Esophagus mucosa (tissue), 1 donor: ENCODE data around the gene PDZK1IP1. TPM values are rescaled to one million over a fixed set of nuclear protein-coding genes. Genes with fewer than 3 reads are reported as not detected.
A peak's percentile ranks its signal among the peaks of the same experiment; 100 is the strongest.
"Not testable (repeated sequence)": the region's sequence is repeated elsewhere in the genome, so short reads cannot be mapped to it uniquely, and the experiment has no call there.

Experiments used
- ATAC-seq: fragments of 200-7000 bp; cut with Tn5 transposase; one replicate; pipeline ENCODE4 v1.9.1; 2020
- total RNA-seq: library from RNA; stranded (reverse); gene quantifications from one replicate; pipeline ENCODE4 v1.2.4, GENCODE V29; 2023
- donor health status: DM: yes; HTN: yes; CAD: no.

Gene PDZK1IP1
- total RNA-seq, 1 donor from 2014 or later: 273 TPM

DNA sequence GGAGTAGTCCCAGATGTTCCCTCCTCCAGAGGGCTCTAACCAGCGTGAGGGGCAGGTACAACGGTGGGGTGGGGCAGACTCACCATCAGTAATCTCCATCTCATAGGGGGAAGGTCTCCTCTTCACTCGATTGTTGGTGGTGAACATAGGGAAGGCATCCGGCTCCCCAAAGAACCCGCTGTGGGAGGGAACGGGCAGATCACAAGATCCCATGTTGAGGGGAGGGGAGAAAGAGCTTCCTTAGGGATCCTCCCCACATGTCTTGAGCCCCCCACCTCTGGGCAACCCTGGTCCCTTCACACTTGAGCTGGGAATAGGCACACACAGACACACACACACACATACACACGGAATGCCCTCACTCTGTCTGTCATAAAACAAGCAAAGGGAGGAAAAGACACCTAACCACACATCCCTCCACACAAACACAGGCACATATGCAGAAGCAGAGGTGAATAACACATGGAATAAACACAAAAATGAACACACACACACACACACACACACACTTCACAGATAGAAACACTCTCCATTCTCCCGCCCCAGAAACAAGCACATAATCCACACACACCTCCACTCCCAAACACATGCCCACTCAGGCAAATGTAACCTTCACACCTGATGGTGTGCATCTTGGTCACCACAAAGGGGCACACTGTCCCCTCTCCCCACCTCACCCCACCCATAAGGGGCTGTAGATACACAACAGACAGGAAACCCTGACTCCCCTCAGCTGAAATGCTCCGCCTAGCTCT is 34.3 kb upstream of the PDZK1IP1 start:
- no peak for ATAC-seq

DNA sequence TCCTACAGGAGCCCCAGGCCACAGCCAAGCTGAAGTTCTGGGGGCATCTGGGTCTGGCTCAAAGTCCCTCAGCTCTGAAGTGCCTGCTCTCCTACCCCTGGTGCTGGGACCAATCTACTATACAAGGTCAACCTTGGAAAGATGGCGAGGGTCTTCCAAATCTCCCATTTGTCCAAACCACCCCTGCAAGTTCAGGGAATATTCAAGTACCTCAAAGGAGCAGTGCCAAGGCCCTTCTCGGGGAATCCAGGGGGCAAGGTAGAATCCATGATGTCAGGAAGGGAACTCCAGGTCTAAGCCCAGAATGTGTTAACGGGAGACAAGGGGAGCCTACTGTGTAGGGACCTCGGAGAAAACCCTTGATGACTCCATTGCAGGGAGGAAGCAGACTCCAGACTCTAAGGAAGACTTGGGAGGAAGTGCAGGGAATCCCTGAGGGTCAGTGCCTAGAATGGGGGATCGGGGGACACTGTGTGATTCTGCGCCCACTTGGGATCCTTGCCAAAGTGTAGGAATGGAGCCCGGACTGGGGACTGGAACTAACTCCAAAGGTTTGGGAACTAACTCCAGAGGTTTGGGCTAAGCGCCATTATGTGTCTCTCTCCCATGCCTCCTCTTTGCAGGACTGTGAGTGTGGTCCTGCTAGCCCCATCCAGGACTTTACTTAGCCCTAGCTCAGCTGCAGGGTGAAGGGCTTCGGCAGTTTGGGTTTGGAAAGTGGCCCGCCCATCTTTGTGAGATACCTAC is 33.5 kb upstream of the PDZK1IP1 start:
- ATAC-seq: no peak

GRCh38 chr1:47222476-47222875 is 32.6 kb upstream of the PDZK1IP1 start:
- ATAC-seq: no peak

DNA sequence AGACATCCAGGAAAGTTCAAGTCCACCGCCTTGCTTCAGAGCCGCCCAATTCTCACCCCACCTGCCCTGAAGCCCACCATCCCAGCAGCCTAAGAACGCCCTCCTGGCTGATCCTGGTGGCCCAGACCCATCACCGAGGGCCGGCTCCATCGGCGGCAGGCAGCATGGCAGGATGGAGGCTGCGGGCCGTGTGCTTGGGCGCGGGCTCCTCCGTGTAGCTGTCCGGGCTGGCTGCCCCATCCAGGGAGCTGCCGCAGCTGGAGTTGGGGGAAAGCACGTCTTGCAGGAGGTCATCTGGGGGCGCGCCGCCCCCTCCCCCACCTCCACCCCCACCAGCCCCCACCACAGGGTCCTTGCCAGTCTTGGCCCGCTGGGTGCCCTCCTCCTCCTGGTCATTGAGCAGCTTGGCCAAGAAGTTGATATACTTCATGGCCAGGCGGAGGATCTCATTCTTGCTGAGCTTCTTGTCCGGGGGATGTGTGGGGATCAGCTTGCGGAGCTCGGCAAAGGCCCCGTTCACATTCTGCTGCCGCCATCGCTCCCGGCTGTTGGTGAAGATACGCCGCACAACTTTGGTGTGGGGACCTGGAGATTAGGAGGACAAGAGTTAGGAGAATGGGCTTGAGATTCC is 29.9 kb upstream of the PDZK1IP1 start:
- ATAC-seq: no peak

DNA sequence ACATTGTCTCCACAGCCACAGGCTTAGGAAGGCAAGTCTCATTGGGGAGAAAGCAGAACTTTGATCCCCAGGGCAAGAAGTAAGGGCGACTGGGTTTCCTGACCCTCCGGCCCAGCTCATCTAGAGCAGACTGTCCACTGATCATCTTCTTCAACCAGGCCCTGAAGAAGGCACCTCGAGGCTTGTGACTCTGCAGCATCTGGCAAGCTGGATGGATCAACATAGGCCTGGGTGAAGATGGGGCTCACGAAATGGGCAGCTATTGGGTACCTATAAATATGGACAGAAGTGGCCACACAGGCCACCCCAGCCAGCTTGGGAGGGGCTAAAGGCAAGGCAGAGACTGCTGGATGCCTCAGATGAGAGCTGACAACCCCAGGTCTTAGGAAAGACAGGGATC is 29.2 kb upstream of the PDZK1IP1 start:
- ATAC-seq: no peak

DNA sequence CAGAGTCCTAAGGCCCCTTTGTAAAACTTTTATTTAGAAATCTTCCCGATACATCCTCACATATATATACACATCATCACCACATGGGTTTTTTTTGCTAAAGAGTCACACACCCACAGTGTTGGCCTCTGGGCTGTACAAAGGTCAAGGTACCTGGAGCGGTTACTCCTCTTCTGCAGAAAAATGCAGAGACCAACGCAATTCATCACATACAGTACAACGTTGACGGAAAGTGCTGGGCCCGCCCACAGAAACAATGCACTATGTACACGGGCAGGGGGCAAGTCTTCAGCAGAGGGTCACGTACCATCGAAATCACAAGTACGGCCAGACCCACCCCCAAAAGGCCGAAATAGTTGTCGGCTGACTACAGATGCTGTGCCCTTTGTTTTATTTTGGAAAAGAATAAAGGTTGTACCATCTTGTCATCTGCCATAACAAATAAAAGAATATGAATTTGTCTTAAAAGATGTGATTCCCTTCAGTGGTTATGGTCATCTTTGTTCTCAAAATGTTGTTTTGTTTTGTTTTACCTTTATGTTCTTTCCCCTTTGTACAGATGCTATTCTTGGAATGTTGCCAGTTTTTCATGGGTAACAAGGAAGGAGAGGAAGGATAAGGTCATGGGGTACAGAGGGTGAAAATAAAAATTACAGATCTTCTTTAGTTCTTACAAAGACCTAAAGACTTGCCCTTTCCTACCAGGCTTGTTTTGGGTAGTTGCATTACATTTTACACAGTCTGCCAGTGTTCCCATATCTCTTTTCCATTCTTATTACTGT is 26.6 kb upstream of the PDZK1IP1 start:
- no peak for ATAC-seq

- no peak for ATAC-seq
Measured at GRCh38 chr1:47215713-47216112, 25.9 kb upstream of the PDZK1IP1 start.

DNA sequence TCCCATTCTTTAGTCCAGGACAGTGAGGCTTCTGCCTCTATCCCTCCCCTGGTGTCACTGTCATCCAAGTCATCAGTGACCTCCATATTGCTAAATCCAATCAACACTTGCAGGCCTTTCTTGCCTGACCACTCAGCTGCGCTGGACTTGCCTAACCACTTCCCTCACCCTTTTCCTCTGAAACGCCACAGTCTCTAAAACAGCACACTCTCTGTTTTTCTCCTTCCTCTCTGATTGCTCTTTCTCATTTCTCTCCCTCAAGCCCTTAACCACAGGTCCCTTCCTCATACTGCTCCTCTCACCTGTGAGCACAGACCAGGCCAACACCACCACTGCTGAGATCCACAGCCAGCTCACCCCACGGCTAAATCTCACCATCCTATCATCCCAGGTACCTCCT is 24.7 kb upstream of the PDZK1IP1 start:
- no peak for ATAC-seq

DNA sequence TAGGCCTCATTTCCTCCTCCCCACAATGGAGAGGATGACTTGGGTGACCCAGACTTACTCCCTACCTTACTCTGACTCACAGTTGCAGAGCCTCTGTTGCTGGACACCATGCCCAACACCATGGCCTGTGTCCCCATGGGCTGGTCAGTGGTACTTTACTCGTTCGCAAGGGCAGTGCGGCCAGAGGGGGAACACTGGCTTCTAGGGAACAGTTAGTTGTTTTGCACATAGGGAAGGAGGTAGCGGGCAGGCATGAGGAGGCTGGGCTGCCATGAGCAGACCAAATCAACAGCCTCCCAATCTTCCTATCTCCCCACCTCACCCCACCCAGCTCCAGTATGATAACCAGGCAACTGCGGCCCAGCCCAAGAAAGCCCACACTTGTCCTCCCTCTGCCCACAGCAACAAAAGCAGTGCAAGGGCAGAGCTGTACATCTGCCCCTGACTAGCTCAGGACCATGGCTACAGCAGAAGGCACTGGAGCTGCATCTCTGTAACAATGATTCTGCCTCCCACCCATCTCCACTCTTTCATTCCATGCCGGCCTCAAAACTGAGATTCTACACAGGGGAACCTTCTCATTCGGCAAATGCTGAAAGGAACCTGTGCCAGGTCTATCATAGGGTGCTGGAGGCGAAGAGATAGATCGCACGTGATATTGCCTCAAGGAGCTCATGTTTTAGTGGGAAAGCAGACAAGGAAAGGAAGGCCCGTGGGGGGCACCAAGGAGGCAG is 23.6 kb upstream of the PDZK1IP1 start:
- peak; percentile 35 for ATAC-seq

DNA sequence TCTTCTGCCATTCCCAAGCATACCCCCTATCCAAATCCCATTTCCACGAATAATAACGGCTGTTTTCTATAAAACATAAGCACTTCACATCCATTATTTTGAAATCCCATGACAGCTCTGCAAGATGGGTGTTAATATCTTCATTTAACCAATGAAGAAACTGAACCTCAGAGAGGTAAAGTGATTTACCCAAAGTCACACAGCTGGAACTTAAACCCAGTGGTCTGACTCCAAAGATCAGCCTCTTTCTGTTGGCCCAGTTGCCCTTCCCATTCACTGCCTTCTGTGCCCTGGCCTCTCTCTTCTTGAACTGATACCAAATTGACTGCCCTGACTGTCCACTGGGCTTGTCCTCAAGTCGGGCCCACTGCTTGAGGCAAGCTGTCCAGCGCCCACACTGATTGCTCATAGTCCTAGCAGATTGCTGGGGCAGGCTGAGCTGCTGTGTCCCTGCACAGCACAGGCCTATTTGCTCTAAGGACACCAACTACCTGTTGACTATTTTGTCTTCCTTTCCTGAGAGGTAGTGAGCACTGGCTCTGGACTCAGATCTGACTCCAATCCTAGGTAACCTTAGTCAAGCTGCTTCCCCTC is 22.9 kb upstream of the PDZK1IP1 start:
- no peak for ATAC-seq

DNA sequence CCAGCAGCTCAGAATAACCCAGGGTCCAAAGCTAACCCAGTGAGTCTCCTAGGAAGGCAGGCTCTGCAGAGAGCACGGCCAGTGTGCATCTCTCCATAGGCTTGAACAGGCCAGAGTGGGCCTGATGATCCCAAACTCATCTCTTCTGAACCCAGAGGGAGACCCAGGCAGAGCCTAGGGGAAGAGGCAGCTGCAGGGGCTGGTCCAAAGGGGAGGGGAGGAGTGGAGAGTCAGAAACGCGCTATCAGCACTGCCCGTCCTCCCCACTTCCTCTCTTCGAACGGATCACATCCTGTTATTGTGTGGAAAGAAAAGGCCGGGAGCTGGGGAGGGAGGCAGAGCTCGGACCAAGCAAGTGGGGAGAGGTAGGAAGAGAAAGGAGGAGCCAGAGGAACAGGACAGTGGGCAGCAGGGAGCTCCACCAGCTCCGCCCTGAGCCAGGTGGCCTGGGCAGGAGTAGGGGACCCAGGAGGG is 22.0 kb upstream of the PDZK1IP1 start:
- no peak for ATAC-seq

- no peak for ATAC-seq
Measured at GRCh38 chr1:47210666-47211065, 20.8 kb upstream of the PDZK1IP1 start.

DNA sequence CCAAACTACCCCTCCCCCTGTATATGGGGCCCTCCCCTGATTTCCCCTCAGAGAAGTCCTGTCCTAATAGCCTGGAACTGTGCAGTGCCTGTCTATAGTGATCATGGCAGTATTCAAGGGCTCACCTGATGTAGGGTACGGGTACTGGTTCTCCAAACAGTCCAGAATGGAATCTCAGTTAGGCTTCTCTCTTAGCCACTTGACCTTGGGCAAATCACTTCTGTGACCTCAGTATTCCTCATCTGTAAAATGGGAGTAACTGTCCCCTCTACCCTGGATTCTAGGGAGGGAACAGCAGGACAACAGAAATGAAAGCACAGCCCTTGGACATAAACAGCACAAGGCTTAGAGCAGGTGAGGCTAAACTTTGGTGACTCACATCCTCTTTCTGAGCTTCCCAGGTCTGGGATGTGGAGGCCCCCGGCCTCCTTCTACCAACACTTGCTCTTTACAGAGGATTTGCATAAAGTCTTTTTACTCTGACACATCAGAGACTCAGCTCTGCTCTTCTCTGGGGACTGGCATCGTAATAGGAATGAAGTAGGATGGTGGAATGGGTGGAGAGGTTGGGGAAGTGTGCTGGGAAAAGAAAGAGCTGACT is 20.0 kb upstream of the PDZK1IP1 start:
- no peak for ATAC-seq

DNA sequence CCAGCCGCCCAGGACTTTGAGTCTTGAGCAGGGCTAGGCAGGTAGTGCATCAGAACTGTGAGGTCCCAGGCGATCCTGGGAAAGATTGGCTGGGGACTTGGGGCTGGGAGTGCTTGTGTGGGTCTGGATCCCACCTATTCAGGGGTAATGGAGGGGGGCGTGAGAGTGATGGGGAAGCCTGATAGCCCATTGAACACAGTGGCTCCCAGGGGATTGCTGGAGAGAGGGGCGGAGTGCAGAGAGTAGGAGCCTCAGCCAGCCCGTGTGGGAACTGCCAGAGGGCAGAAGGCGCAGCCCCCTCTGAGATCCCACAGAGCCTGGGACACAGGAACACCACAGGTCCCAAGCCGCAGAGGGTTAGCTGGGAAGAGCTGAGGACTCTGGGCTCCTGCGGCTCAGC is 19.3 kb upstream of the PDZK1IP1 start:
- no peak for ATAC-seq

GRCh38 chr1:47208374-47208850 is 18.6 kb upstream of the PDZK1IP1 start:
- ATAC-seq: no peak

DNA sequence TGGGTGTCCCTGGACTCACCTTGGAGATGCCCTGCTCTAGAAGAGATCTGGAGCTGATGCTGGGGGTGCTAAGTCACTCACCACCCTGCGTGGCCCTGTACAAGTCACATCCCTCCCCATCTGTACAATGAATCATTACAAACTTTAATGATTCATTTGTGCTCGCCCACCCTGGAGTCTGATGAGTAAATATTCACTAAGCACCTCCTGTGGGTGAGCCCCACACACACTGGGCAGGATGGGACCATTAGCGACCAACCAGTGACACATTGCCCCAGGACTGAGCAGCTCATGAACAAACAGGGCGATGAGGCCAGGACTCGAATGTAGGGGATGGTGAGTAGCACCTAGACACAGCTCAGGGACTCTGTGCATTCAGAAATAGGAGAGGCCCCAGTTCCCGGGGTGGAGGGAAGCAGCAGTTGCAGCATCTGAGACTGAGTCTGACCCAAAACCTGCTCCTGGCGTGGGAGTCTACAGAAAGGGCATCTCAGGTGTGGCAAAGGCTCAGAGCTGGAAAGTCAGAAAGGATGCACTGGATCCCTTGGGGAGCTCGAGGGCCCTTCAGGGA is 18.1 kb upstream of the PDZK1IP1 start:
- no peak for ATAC-seq

GRCh38 chr1:47205918-47206317 is 16.1 kb upstream of the PDZK1IP1 start:
- ATAC-seq: no peak

- ATAC-seq: not testable (repeated sequence)
Measured at GRCh38 chr1:47203504-47203903, 13.7 kb upstream of the PDZK1IP1 start.

DNA sequence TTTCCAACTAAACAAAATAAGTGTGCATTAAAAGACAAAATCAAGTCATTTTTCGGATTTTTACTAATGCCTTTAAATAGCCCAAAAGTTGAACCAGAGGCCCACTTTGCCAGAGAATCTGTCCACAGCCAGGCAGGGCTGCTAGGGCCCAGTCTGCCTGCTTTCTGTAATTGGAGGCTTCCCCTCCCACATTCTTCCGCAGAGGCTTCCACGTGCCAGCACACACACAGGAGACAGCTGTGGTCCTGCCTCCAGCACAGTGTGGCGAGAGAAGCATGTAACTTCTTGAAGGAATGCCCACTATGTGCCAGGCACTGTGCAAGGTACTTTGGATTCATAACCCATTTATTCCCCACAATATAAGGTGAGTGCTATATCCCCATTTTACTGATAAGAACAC is 11.3 kb upstream of the PDZK1IP1 start:
- ATAC-seq: no peak

GRCh38 chr1:47198214-47198613 is 8.4 kb upstream of the PDZK1IP1 start:
- ATAC-seq: no peak

- no peak for ATAC-seq
Measured at GRCh38 chr1:47196622-47197021, 6.8 kb upstream of the PDZK1IP1 start.
